GM21515 (cell line): ENCODE measurements around the gene AGK.
A peak's percentile ranks its signal among the peaks of the same experiment; 100 is the strongest.

Experiments used
- ATAC-seq: cut with Tn5 transposase; IDR thresholded peaks from one replicate; pipeline ENCODE4 v1.9.1; 2021; ENCODE audit not compliant: unreplicated experiment

The AGK gene

GRCh38 chr7:141585592-141586510 is 34.6 kb downstream of the AGK start:
- ATAC-seq, result peak; percentile 76

DNA sequence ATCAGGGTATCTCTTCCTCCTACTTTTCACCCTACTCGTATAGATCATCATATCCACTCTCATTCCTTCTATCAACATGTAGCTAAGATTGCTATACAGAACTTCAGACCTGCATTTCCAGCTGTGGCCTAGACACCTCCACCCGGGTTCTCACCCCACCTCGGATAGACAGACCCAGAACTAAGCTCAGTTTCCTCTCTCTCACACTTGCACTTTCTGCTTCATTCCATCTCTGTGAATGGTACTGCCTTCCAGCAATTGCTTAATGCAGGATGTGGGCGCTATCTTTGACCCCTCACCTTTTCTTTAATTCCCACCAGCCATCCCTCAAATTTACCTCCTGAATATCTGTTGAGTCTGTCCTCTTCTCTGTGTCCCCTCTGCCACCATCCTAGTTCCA is 35.7 kb downstream of the AGK start:
- ATAC-seq, result no peak

GRCh38 chr7:141587304-141587703 is 36.1 kb downstream of the AGK start:
- ATAC-seq, result no peak

- no peak for ATAC-seq
Measured at GRCh38 chr7:141588912-141589311, 37.7 kb downstream of the AGK start.

GRCh38 chr7:141590071-141590470 is 38.9 kb downstream of the AGK start:
- ATAC-seq, result no peak

- ATAC-seq, result no peak
Measured at GRCh38 chr7:141590666-141591065, 39.5 kb downstream of the AGK start.

- ATAC-seq, result no peak
Measured at GRCh38 chr7:141593134-141593533, 41.9 kb downstream of the AGK start.

DNA sequence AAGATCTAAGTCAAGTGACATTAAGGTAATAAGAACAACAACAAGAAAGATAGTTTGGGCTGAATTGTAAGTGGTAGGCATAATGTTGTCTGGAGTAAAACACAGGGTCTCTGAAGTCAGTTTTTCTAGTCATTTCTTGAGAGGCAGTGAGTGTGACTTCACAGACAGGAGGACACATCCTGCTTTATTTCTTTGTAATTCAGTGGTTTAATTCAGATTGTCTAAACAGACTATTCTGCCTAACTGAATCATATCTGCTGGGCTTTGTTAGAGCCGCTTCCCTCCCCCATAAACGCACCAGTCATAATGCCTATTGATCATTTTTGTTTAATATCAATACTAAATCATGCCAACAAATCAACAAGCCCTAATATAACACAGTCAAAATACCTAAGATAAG is 46.8 kb downstream of the AGK start:
- no peak for ATAC-seq

GRCh38 chr7:141598408-141598807 is 47.2 kb downstream of the AGK start:
- ATAC-seq, result no peak

- ATAC-seq, result no peak
Measured at GRCh38 chr7:141600168-141601006, 49.2 kb downstream of the AGK start.

DNA sequence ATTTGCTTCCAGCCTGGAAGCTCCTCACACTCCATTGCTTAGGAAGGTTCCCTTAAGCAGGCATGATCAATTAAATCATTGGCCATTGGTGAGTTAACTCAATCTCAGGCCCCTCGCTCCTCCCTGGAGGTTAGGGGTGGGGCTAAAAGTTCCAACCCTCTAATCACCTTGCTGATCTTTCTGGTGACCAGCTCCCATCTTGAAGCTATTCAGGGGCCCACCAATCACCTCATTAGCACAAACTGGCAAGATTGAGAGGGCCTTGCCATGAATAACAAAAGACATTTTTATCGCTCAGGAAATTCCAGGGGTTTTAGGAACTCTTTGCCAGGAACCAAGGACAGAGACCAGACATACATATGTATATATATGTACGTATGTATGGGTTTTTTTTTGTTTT is 58.4 kb downstream of the AGK start:
- ATAC-seq, result no peak

DNA sequence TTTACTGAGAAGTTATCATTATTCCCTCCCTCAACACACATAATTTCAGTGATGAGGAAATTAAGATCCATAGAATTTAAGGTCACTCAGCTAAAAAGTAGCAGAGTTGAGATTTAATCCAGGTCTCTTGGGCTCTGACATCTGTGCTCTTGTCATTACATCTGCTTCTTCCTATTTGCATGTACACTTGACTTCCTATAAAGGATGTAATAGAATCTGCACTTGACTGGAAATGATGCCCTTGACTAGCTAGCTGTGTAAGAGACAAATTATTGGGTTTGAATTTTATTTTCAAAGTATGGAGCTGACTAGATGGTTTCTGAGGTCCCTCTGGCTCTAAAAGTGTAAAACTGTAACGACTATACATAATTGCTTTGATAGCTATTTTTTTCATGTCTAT is 59.5 kb downstream of the AGK start:
- no peak for ATAC-seq

- ATAC-seq, result no peak
Measured at GRCh38 chr7:141612861-141613260, 61.7 kb downstream of the AGK start.

DNA sequence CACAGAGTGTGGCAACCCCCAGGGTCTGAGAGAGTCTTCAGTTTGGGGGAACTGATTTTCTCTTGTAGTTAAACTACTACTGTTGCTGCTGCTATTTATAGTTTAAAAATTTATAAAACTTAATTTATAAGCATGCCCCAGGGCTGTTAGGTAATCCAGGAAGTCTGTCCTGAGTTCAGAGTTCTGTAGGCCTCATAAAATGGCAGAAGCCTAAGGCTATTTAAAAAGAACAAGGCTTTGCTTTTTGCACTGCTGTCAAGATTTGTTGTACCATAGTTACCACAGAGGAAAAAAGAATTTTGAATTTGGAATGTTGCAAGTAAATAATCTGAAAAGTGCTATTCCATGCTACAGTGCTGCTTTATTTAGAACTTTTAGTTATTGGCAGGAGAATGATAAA is 66.1 kb downstream of the AGK start:
- no peak for ATAC-seq

- ATAC-seq, result no peak
Measured at GRCh38 chr7:141619745-141620144, 68.5 kb downstream of the AGK start.

DNA sequence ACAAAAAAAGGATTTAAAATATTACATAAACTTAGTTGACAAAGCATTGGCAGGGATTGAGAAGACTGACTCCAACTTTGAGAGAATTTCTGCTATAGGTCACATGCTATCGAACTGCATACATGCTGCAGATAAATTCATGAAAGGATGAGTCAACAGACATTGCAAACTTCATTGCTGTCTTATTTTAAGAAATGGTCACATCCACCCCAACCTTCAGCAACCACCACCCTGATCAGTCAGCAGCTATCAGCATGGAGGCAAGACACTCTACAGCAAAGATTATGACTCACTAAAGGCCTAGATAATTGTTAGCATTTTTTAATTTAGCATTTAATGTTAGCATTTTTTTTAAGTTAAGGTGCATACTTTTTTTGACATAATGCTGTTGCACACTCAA is 73.6 kb downstream of the AGK start:
- no peak for ATAC-seq

DNA sequence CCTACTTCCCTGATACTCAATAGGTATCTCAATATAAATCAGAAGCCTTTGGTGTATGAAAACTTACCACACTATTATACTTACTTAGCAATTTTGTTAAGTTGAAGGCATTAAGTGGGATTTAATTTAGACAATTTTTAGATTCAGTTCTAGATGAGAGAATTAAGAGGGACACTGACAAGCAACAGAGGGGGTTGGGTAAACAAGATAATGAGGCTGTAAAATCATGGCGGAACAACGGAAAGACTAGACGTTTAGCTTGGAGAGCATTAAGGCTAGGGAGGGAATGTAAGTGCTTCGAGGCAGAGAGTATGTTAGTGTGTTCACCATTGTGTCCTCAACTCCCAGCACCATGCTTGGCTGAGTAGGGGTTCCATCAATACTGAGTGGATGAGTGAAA is 79.4 kb downstream of the AGK start:
- no peak for ATAC-seq

DNA sequence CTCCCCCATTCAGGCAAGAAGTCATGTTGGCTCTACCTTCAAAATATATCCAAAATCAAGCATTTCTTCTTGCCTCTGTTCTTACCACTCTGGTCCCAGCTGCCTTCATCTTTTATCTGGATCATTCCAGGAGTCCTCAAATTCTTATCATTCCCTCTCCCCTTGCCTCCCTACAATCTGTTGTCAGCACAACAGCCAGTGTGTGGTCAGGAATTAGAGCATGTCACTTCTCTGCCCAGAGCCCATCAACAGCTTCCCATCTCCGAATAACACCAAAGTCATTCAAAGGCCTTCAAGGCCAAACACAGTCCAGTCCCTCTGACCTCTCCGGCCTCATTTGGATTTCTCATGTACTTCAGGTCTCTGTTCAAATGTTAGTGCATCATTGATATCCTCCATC is 80.3 kb downstream of the AGK start:
- no peak for ATAC-seq

DNA sequence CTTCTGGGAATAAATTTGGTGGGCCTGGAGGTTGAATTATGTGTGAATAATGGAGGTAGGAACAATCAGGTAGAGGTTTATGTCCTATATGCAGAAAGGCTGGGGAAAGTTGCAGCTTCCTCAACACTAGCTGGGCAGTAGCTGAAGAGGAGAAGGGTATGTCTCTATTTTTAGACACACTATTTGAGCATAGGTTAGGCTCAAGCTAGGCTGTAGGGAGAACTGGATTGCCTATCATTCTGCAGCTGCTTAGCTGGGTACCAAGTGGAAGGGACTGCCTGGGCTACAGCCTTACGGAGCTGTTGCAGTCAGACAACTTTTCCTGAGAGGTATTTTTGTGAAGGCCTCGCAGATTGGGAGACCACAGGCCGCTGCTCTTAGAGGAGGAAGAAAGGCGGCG is 82.9 kb downstream of the AGK start:
- ATAC-seq, result no peak

DNA sequence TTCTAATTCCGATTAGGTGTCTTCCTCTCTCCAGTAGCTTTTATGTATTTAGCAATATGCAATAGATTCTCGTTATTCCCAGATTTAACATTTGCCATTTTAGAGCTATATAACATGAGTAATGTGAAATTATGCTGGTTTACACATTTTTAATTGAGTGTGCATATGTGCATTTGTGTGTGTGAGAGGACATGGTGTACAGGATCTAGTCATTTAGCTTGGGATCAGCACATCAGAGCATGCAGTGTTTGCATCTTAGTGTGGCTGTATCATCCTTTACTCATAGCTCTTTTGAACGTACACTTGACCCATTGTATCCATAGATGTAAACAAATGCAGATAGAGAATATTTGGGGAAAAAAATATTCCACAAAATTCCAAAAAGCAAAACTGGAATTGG is 84.8 kb downstream of the AGK start:
- no peak for ATAC-seq

DNA sequence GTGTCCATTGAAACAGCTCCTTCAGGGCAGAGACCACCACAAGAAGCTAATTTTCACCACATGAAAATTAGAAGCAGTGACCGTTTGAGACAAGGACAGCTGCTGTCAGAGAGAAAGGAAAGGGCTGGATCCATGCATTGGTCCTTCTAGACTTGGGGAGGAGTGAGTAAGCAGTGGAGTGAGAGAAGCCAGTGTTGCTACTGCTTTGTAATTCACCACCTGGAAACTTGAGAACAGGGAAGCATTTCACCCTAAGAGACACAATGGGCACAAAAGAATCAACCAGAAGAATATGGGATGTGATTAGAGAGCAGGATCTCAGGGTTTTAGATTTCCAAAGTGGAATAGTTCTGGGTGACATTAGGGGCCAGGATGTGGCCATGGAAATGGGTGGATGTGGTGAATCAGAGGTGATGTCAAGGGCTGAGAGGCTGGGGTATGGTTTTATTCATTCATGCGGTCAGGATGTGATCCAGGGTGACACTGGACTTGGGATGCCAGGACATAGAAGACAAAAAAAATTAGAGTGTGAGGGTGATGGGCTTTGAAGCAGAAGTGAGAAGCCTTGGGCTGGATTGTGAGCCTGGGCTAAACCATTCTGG is 89.1 kb downstream of the AGK start:
- ATAC-seq, result no peak

DNA sequence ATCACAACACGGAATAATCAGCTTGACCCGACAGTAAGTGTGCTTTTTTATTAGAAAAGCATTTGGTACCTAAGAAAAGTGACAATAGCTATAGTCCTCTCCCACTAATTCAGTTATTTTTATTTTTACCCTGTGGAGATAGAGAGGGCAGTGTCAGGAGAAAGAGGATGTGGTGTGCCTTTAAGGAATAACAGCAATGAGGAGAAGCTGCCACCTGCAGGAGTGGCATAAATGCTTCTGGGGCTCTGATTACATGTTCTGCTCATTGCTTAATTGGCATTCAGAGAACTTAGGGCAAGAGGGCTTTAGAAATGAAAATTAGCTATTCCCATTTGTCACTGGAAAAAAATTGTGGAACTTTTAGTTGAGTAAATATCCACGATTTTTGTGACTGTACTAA is 90.7 kb downstream of the AGK start:
- no peak for ATAC-seq
